Tibial nerve (tissue), 4 donors: ENCODE results near the gene RIPK3. TPM values are rescaled to one million over a fixed set of nuclear protein-coding genes. Genes with fewer than 3 reads are reported as not detected.
A peak's percentile ranks its signal among the peaks of the same experiment; 100 is the strongest.

Experiments used
- DNase-seq, 2 donors: peaks; one replicate each; pipeline ENCODE4 v3.0.0-alpha.2; 2019; ENCODE audit warnings: low spot score in 2 of 2
- H3K27ac ChIP-seq, 4 donors: fragments of 200-600 bp; sonication (generic) in 3 of 4; one replicate each; pipeline ENCODE4 v1.5.1; 2017 to 2019; ENCODE audit warnings: mild to moderate bottlenecking in 1 of 4
- H3K27me3 ChIP-seq, 2 donors: fragments of 200-600 bp; sonication (generic) in 1 of 2; one replicate each; pipeline versions ENCODE4 v1.5.1 to v1.6.0; 2017 to 2019
- H3K36me3 ChIP-seq, 3 donors: fragments of 200-600 bp; sonication (generic); one replicate each; pipeline ENCODE4 v1.5.1; 2018 to 2019
- H3K4me1 ChIP-seq, 4 donors: fragments of 200-600 bp; sonication (generic) in 3 of 4; one replicate each; pipeline ENCODE4 v1.5.1; 2017 to 2019
- H3K4me3 ChIP-seq, 4 donors: fragments of 200-600 bp; sonication (generic) in 3 of 4; one replicate each; pipeline ENCODE4 v1.5.1; 2017 to 2019; ENCODE audit warnings: mild to moderate bottlenecking in 1 of 4, moderate library complexity in 1 of 4
- H3K9me3 ChIP-seq, 4 donors: fragments of 200-600 bp; sonication (generic) in 3 of 4; one replicate each; pipeline ENCODE4 v1.5.1; 2017 to 2019
- EP300 ChIP-seq, 2 donors: sonication (generic); formaldehyde crosslinking; IDR thresholded peaks; one replicate each; pipeline ENCODE4 v1.6.1; 2017; ENCODE audit warnings: antibody characterized with exemption in 2 of 2, mild to moderate bottlenecking in 1 of 2
- POLR2A ChIP-seq, 2 donors: fragments of 450-650 bp; IDR thresholded peaks; one replicate each; pipeline ENCODE4 v1.6.1; 2017; ENCODE audit warnings: antibody characterized with exemption in 2 of 2, mild to moderate bottlenecking in 2 of 2, moderate library complexity in 2 of 2
- WGBS, 2 donors: methylation state at CpG; one replicate each; pipeline ENCODE4 v1.1.5; 2018; 5-methylcytosine and 5-hydroxymethylcytosine counted together
- total RNA-seq, 4 donors: library from RNA; depleted of rRNA; stranded (reverse); fragments of >200 nt; gene quantifications; one replicate each; pipeline ENCODE4 v1.1.0, GENCODE V29; 2016
- TF ChIP-seq, protein P1 (sequence below), 5 experiments: fragments of 200-600 bp in 3 of 5; fragments of 450-650 bp in 2 of 5; sonication (generic) in 3 of 5; IDR thresholded peaks; one replicate each; pipeline ENCODE4 v1.5.1; 2016 to 2019; ENCODE audit warnings: antibody characterized with exemption in 5 of 5, mild to moderate bottlenecking in 3 of 5, moderate library complexity in 2 of 5

RIPK3 gene
- total RNA-seq, 4 donors from 2014 or later: 4.0 to 9.6 (median 9.0) TPM

DNA sequence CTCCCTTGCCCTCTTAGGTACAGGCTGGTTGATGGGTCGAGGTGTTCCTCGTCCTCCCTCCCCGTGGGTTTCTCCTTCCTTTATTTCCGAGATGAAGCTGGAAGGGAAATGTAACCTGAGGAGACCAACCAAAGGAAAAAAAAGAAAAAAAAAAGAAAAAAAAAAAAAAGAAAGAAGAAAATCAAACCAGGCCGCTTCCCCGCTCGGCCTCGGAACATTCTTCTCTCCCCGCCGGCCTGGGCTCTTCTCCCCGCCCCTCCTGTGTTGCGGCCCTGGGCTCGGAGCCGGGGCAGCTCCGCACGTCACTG, 26.6 kb upstream of the RIPK3 start:
- H3K4me1 ChIP-seq: peaks cover 0 to 48% (median 11%) of the 10 kb centered on the region in 4 donors
- 0 to 1% methylated on average over 16 of the region's 16 CpGs for WGBS, 2 donors

DNA sequence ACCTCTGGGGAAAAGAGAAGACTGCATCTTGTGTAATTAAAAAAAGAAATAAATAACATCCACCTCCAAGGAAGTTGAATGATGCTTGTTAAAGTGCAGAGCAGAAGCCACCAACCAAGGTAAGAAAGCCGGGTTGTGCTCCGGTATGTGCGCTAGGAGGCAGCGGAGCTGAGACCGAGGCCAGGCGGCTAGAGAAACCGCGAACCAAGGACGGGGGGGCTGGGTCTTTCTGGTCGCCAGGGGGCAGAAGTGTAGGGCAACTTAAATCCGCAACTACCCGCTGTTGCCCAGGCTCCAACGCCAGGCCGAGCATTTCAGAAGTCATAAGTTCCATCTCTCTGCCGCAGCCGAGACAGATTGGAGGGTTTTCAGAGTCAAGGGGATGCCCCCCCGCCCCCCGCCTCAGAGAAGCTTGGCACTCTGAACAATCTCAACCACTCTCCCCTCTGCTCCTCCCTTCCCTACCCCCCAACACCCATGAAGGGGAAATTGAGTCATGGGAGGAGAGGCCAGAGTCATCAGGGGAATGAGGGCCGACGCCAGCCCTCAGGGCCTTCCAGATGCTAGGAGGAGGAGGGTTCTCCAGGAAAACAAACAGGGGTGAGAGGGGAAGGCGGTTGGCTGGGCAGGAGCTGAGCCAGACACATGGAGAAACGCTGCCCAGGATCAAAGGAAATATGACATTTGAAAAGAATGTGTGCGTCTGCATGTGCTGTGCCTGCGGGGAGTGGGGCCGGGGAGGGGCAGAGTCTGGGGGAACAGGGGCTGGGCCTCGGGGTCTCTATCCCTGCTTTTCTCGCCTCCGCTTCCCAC, 26.0 kb upstream of the RIPK3 start:
- H3K9me3 ChIP-seq: no peaks in the 10 kb centered on the region
- no peaks in the 10 kb centered on the region for H3K27me3 ChIP-seq
- H3K27ac ChIP-seq: peak overlapping the region; percentile 86 to 94 (median 90)
- peak overlapping the region; percentile 45 to 63 (median 52) for H3K4me3 ChIP-seq
- no peaks in the 10 kb centered on the region for H3K36me3 ChIP-seq
- TF ChIP-seq POLR2A (IDR thresholded peaks at IDR 0.05) (no peak), EP300 (IDR thresholded peaks at IDR 0.05) (peak in 1 of 2 donors; percentile 48)
- TF ChIP-seq, protein P1, sequence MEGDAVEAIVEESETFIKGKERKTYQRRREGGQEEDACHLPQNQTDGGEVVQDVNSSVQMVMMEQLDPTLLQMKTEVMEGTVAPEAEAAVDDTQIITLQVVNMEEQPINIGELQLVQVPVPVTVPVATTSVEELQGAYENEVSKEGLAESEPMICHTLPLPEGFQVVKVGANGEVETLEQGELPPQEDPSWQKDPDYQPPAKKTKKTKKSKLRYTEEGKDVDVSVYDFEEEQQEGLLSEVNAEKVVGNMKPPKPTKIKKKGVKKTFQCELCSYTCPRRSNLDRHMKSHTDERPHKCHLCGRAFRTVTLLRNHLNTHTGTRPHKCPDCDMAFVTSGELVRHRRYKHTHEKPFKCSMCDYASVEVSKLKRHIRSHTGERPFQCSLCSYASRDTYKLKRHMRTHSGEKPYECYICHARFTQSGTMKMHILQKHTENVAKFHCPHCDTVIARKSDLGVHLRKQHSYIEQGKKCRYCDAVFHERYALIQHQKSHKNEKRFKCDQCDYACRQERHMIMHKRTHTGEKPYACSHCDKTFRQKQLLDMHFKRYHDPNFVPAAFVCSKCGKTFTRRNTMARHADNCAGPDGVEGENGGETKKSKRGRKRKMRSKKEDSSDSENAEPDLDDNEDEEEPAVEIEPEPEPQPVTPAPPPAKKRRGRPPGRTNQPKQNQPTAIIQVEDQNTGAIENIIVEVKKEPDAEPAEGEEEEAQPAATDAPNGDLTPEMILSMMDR (IDR thresholded peaks at IDR 0.05): peak; percentile 72 to 96 (median 86)
- peaks cover 0 to 47% (median 11%) of the 10 kb centered on the region in 4 donors for H3K4me1 ChIP-seq
- 3 to 6% methylated on average over 27 to 28 of the region's 28 CpGs for WGBS, 2 donors
- peak; percentile 74 to 82 for DNase-seq

More for the DNA sequence above, 26.6 kb upstream of the RIPK3 start:
- TF ChIP-seq EP300 (IDR thresholded peaks at IDR 0.05): peak; percentile 57 to 91
- TF ChIP-seq POLR2A (IDR thresholded peaks at IDR 0.05): no peak
- Histone ChIP-seq H3K27me3 (no peaks in the 10 kb centered on the region), H3K4me3 (peak overlapping the region; percentile 45 to 63 (median 52)), H3K9me3 (no peaks in the 10 kb centered on the region), H3K36me3 (no peaks in the 10 kb centered on the region), H3K27ac (peak overlapping the region; percentile 86 to 94 (median 90))
- no peak for DNase-seq

DNA sequence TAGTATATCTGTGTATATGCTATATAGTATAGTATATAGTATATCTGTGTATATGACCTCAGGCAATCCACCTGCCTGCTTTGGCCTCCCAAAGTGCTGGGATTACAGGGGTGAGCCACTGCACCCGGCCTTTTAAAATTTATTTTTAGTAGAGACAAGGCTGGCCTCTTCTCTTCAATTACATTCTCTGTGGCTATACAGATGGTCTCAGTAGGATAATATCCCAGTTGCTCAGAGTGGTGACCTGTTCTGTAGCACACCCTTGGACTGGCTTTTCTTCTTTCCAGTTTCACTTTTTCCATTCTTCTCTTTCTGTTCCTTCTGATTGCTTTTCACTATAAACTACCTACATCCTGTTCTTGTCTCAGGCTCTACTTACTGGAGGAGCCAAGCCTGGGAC, 25.1 kb upstream of the RIPK3 start:
- Histone ChIP-seq H3K4me1 (peaks cover 0 to 45% (median 11%) of the 10 kb centered on the region in 4 donors), H3K4me3 (no peak overlapping the region)
- WGBS, 2 donors: 52 to 58% methylated on average over 1 of the region's 1 CpG

DNA sequence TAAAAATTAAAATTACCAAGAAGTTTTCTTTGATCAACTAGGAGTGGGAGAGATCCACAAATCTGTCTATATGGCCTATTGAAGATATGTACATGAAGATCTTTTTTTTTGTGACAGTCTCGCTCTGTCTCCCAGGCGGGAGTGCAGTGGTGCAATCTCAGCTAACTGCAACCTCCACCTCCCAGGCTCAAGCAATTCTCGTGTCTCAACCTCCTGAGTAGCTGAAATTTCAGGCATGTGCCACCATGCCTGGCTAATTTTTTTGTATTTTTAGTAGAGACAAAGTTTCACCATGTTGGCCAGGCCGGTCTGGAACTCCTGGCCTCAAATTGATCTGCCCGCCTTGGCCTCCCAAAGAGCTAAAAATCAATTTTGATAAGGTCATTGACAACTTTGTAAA, 23.6 kb upstream of the RIPK3 start:
- Histone ChIP-seq H3K27ac (no peak overlapping the region), H3K9me3 (no peaks in the 10 kb centered on the region), H3K4me1 (peaks cover 0 to 34% (median 11%) of the 10 kb centered on the region in 4 donors), H3K4me3 (no peak overlapping the region), H3K27me3 (no peaks in the 10 kb centered on the region), H3K36me3 (no peaks in the 10 kb centered on the region)
- TF ChIP-seq, protein P1 (IDR thresholded peaks at IDR 0.05): no peak
- TF ChIP-seq POLR2A (IDR thresholded peaks at IDR 0.05) (no peak), EP300 (IDR thresholded peaks at IDR 0.05) (no peak)
- WGBS, 2 donors: 88% methylated on average over 5 of the region's 5 CpGs
- no peak for DNase-seq

More for the DNA sequence above, 25.1 kb upstream of the RIPK3 start:
- no peaks in the 10 kb centered on the region for H3K36me3 ChIP-seq
- no peaks in the 10 kb centered on the region for H3K9me3 ChIP-seq
- H3K27ac ChIP-seq: peak overlapping the region in 2 of 4 donors; percentile 0 to 94
- DNase-seq: no peak
- TF ChIP-seq EP300 (IDR thresholded peaks at IDR 0.05): no peak
- TF ChIP-seq, protein P1 (IDR thresholded peaks at IDR 0.05): no peak
- TF ChIP-seq POLR2A (IDR thresholded peaks at IDR 0.05): no peak
- H3K27me3 ChIP-seq: no peaks in the 10 kb centered on the region

DNA sequence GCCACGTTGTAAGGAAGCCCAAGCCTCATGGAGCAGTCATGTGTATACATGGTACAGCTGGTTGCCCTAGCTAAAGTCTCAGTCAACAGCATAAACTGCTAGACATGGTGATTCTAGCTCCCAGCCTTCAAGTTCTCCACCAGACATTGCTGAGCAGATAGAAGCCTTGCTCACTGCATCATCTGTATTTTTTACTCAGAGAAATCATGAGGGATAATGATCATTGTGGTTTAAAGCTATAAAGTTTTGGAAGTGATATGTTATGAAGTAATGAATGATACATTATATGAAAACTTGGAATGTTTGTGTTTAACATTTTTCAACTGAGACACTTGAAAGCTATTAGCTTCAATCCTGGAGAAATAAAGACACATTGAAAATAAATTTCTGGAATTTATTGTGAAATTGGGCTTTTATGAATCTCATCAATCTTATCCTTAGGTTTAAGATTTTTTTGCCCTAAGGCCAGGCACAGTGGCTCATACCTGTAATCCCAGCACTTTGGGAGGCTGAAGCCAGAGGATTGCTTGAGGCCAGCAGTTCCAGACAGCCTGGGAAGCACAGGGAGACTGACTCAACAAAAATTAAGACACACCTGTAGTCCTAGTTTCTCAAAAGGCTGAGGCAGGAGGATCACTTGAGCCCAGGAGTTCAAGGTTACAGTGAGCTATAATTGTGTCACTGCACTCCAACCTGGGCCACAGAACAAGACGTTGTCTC, 22.6 kb upstream of the RIPK3 start:
- Histone ChIP-seq H3K4me1 (peaks cover 0 to 24% (median 7%) of the 10 kb centered on the region in 4 donors), H3K9me3 (no peaks in the 10 kb centered on the region), H3K4me3 (no peak overlapping the region), H3K27me3 (no peaks in the 10 kb centered on the region), H3K36me3 (no peaks in the 10 kb centered on the region), H3K27ac (no peak overlapping the region)
- TF ChIP-seq, protein P1 (IDR thresholded peaks at IDR 0.05): no peak
- no peak for TF ChIP-seq POLR2A (IDR thresholded peaks at IDR 0.05)
- TF ChIP-seq EP300 (IDR thresholded peaks at IDR 0.05): no peak
- no peak for DNase-seq
- 38 to 54% methylated on average over 2 of the region's 2 CpGs for WGBS, 2 donors
